Measurements from ENCODE around the gene LMAN1. TPM values are rescaled to one million over a fixed set of nuclear protein-coding genes. Genes with fewer than 3 reads are reported as not detected.

LMAN1 gene
- total RNA-seq, 4 donors from 2014 or later = 64.0 to 80.4 (median 68.5) TPM

- 5 to 13% methylated on average over 4 to 5 of the region's 5 CpGs for WGBS, 2 donors (ENCODE audit: low coverage in 1 of 2)
- Histone ChIP-seq H3K4me3 (peak overlapping the region in 1 of 2 donors; percentile 28), H3K36me3 (no peaks in the 10 kb centered on the region), H3K27ac (no peak overlapping the region), H3K9me3 (no peaks in the 10 kb centered on the region), H3K27me3 (peaks cover 52% of the 10 kb centered on the region), H3K4me1 (peaks cover 0 to 13% (median 4%) of the 10 kb centered on the region in 3 donors)
- no peak for TF ChIP-seq POLR2AphosphoS5 (IDR thresholded peaks at IDR 0.05)
- no peak for TF ChIP-seq EP300 (IDR thresholded peaks at IDR 0.05)
- TF ChIP-seq, protein P1, sequence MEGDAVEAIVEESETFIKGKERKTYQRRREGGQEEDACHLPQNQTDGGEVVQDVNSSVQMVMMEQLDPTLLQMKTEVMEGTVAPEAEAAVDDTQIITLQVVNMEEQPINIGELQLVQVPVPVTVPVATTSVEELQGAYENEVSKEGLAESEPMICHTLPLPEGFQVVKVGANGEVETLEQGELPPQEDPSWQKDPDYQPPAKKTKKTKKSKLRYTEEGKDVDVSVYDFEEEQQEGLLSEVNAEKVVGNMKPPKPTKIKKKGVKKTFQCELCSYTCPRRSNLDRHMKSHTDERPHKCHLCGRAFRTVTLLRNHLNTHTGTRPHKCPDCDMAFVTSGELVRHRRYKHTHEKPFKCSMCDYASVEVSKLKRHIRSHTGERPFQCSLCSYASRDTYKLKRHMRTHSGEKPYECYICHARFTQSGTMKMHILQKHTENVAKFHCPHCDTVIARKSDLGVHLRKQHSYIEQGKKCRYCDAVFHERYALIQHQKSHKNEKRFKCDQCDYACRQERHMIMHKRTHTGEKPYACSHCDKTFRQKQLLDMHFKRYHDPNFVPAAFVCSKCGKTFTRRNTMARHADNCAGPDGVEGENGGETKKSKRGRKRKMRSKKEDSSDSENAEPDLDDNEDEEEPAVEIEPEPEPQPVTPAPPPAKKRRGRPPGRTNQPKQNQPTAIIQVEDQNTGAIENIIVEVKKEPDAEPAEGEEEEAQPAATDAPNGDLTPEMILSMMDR (IDR thresholded peaks at IDR 0.05) = no peak
- no peak for TF ChIP-seq POLR2A (IDR thresholded peaks at IDR 0.05)
- ATAC-seq = peak; percentile 41
These were observed 50.2 kb downstream of the LMAN1 start for GRCh38 chr18:59308938-59309260.

DNA sequence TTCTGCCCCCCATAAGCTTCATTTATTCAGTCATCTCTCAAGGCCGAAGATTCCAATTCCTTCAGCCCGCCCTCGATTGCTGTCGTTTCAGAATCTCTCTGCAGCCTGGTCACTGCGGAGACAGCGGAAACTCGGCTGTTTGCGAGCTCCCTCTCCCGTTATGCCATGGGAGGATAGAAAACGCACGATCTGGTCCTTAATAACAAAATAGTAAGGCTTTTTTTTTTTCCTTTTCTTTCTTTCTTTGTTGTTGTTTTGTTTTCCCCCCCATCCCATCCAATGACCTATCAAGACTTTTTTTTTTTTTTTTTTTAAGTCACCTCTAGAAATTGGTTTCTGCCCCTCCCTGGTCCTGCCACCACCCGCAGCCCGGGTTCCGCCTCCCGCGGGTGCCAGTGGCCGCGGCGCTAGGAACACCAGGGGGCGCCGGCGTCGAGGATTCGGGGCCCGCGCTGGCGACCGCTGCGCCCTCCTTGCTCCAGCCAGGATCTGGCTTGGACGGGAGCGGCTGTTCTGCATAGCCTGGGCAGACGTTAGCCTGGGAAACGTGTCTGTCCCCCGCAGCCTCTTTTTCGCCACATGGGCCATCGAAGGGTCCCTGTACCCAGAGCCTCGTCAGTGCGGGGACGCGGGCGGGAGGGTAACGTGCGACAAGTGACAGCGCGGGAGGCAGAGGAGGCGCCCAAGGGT lies 50.7 kb downstream of the LMAN1 start:
- TF ChIP-seq, protein P1 (IDR thresholded peaks at IDR 0.05) = peak; percentile 41 to 83 (median 72)
- no peak for TF ChIP-seq POLR2A (IDR thresholded peaks at IDR 0.05)
- peak overlapping the region in 1 of 2 donors; percentile 28 for H3K4me3 ChIP-seq
- 6% methylated on average over 13 to 22 of the region's 46 CpGs for WGBS, 2 donors (ENCODE audit: low coverage in 1 of 2)
- no peak overlapping the region for H3K27ac ChIP-seq
- H3K9me3 ChIP-seq = no peaks in the 10 kb centered on the region
- ATAC-seq = peak; percentile 92
- peaks cover 55% of the 10 kb centered on the region for H3K27me3 ChIP-seq
- peaks cover 0 to 13% (median 4%) of the 10 kb centered on the region in 3 donors for H3K4me1 ChIP-seq
- no peaks in the 10 kb centered on the region for H3K36me3 ChIP-seq

- Histone ChIP-seq H3K36me3 (no peaks in the 10 kb centered on the region), H3K27ac (no peak overlapping the region), H3K4me1 (peaks cover 0 to 13% (median 4%) of the 10 kb centered on the region in 3 donors), H3K4me3 (no peak overlapping the region), H3K9me3 (no peaks in the 10 kb centered on the region), H3K27me3 (peaks cover 55% of the 10 kb centered on the region)
- WGBS, 2 donors (ENCODE audit: low coverage in 1 of 2) = 77 to 81% methylated on average over 4 to 5 of the region's 6 CpGs
- ATAC-seq = no peak
- TF ChIP-seq, protein P1 (IDR thresholded peaks at IDR 0.05) = no peak
- TF ChIP-seq EP300 (IDR thresholded peaks at IDR 0.05) = no peak
- TF ChIP-seq POLR2AphosphoS5 (IDR thresholded peaks at IDR 0.05) = no peak
- no peak for TF ChIP-seq POLR2A (IDR thresholded peaks at IDR 0.05)
These were observed 52.4 kb downstream of the LMAN1 start for GRCh38 chr18:59306640-59307039.

- 59 to 78% methylated on average over 4 of the region's 4 CpGs for WGBS, 2 donors (ENCODE audit: low coverage in 1 of 2)
- no peak for TF ChIP-seq EP300 (IDR thresholded peaks at IDR 0.05)
- TF ChIP-seq, protein P1 (IDR thresholded peaks at IDR 0.05) = no peak
- TF ChIP-seq POLR2A (IDR thresholded peaks at IDR 0.05) = no peak
- TF ChIP-seq POLR2AphosphoS5 (IDR thresholded peaks at IDR 0.05) = no peak
- H3K4me3 ChIP-seq = no peak overlapping the region
These were observed 53.8 kb downstream of the LMAN1 start for GRCh38 chr18:59305295-59305694.

DNA sequence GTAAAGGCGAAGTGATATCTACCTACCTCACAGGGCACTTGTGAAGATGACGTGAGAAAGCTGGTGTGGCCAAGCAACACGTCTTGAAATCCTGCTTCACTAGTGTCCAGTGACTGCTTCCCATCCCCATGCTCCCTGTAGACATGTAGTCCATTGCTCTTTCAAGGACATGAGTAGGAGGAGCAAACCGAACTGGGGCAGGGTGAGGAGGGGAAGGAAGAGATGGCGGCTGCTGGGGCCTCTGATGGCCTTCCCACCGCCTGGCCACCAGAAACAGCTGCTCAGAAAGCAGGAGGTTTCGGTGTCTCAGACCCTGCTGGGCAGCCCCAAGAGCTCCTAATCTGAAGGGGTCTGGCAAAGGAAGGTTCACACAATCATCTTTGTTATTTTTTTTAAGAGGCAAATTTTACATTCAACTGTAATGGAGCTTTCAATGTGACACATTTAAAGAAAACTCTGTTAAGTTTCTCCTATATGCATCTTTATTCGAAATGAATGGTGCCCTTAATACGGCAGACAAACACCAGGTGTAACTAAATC lies 55.3 kb downstream of the LMAN1 start:
- WGBS, 2 donors (ENCODE audit: low coverage in 1 of 2) = 73 to 82% methylated on average over 5 to 6 of the region's 9 CpGs
- ATAC-seq = no peak
- Histone ChIP-seq H3K4me3 (no peak overlapping the region), H3K9me3 (no peaks in the 10 kb centered on the region), H3K27ac (no peak overlapping the region), H3K36me3 (no peaks in the 10 kb centered on the region), H3K27me3 (peaks cover 54% of the 10 kb centered on the region), H3K4me1 (peaks cover 0 to 8% (median 2%) of the 10 kb centered on the region in 3 donors)
- TF ChIP-seq EP300 (IDR thresholded peaks at IDR 0.05) (no peak), POLR2AphosphoS5 (IDR thresholded peaks at IDR 0.05) (no peak)
- TF ChIP-seq, protein P1 (IDR thresholded peaks at IDR 0.05) = no peak

More at GRCh38 chr18:59305295-59305694, 53.8 kb downstream of the LMAN1 start:
- no peak for ATAC-seq
- H3K27ac ChIP-seq = no peak overlapping the region
- peaks cover 55% of the 10 kb centered on the region for H3K27me3 ChIP-seq
- no peaks in the 10 kb centered on the region for H3K36me3 ChIP-seq
- H3K9me3 ChIP-seq = no peaks in the 10 kb centered on the region
- peaks cover 0 to 13% (median 4%) of the 10 kb centered on the region in 3 donors for H3K4me1 ChIP-seq
